Urothelium cell line (cell line): ENCODE results near the gene HEYL.
"Not testable (repeated sequence)": the region's sequence is repeated elsewhere in the genome, so short reads cannot be mapped to it uniquely, and the experiment has no call there.

Experiments used
- DNase-seq: peaks from one replicate; pipeline ENCODE4 v3.0.0; 2011; ENCODE audit warnings: low spot score, mixed read lengths
- FAIRE-seq: peaks from 2 replicates; lab custom pipeline; 2011; peaks lifted over from hg19 to GRCh38; lab: Jason Lieb, UNC

HEYL gene

DNA sequence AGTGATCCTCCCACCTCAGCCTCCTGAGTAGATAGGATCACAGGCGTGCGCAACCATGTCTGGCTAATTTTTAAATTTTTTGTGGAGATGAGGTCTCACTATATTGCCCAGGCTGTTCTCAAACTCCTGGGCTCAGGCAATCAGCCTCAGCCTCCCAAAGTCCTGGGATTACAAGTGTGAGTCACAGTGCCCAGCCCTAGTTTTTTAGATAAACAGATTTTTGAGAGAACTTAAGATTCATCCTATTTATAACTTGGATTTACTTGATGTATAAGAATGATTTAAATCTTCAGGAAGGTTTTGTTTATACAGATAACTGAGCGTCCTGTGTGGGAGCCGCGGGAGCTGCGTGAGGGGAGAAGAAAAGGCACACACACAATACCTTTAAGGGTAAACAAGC is 26.2 kb downstream of the HEYL start:
- FAIRE-seq (no peak), DNase-seq (no peak)

DNA sequence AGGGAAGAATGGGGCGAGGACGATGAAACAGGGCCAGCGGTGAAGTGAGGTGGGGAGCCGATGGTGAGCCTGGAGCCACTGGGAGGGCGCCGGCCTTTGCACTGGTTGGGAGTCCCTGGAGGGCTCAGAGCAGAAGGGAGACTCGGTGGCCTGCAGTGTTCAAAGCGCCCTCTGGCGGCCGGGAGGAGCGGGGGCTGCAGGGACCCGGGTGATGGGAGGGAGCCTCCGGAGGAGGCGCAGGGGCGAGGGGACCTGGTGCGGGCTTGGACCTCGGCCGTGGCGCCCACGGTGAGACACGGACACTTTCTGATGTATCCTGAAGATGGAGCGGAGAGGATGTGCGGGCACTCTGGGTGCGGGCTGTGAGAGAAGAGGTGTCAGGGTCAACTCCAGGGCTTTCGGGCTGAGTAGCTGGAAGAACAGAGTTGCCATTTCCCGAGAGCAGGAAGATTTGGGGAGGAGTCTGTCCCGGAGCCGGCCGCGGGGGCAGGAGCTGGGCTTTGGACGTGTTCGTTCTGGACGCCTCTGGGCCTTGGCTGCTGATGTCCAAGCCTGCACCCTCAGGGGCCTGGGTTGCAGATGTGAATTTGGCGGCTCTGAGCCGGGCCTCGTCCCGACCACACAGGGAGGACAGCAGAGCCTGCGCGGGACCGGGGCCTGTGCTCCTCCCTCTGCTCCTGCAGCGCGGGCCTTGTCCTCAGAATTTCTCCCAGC is 29.7 kb downstream of the HEYL start:
- DNase-seq (peak; percentile 86), FAIRE-seq (no peak)

DNA sequence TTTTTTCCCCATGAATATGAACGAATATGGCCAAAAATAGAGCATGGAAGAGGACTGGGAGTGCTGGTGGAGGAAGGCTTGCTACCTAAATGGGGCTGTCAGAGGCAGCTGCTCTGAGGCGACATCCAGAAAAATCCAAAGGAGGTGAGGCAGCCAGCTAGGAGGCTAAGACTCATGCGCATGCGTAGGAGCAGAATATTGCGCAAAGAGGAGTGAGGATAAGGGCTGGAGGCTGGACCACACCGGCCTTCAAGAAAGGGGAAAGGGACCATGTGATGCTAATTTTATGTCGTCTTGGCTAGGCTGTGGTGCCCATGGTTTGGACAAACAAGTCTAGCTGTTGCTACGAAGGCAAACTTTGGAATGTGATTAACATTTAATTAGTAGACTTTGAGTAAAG is 30.5 kb downstream of the HEYL start:
- FAIRE-seq (no peak), DNase-seq (peak; percentile 1)

DNA sequence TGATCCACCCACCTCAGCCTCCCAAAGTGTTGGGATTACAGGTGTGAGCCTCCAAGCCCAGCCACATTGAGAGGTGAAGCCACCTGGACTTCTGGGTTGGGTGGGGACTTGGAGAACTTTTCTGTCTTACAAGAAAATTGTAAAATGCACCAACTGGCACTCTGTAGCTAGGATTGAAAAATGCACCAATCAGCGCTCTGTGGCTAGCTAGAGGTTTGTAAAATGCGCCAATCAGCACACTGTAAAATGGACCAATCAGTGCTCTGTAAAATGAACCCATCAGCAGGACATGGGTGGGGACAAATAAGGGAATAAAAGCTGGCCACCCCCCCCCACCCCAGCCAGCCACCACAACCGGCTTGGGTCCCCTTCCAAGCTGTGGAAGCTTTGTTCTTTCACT is 35.8 kb downstream of the HEYL start:
- not testable (repeated sequence) for DNase-seq, FAIRE-seq

DNA sequence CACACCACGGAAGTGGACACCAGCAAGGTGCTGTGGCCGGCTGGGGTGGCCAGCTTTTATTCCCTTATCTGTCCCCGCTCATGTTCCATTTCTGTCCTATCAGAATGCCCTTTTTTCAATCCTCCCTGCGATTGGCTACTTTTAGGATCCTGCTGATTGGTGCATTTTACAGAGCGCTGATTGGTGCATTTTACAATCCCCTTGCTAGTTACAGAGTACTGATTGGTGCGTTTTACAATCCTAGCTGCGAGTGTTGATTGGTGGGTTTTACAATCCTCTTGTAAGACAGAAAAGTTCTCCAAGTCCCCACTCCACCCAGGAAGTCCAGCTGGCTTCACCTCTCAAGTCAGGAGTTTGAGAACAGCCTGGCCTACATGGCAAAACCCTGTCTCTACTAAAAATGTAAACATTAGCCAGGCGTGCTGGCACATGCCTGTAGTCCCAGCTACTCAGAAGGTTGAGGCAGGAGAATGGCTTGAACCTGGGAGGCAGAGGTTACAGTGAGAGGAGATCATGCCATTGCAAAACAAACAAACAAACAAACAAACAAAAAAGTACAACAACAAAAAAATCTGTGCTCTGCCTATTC is 37.7 kb downstream of the HEYL start:
- not testable (repeated sequence) for DNase-seq, FAIRE-seq

DNA sequence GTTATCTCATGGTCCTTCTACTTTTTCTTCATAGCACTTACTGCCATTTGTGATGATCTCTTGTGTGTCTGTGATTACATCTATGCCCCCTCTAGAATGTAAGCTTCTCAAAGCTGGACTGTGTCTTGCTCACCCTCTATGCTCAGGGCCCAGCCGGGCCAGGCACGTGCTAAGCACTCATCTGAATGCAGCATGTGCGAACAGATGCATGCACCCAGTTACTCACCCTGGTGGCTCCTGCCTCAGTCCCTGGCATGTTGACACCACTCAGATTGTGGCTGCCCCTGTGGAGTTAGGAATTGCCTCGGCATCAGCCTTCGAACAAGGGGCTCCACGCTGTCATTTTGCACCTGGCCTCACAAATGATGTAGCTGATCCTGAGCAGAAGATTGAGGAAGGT is 43.3 kb downstream of the HEYL start:
- FAIRE-seq (no peak), DNase-seq (no peak)

DNA sequence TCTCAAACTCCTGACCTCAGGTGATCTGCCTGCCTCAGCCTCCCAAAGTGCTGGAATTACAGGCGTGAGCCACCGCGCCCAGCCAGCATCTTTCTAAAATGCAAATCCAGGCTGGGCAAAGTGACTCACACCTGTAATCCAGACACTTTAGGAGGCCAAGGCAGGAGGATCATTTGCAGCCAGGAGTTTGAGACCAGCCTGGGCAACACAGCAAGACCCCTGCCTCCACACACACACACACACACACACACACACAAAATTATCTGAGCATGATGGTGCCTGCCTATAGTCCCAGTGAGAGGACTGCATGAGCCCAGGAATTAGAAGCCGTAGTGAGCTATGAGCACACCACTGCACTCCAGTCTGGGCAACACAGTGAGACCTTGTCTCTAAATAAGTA is 46.1 kb downstream of the HEYL start:
- DNase-seq (no peak), FAIRE-seq (no peak)

DNA sequence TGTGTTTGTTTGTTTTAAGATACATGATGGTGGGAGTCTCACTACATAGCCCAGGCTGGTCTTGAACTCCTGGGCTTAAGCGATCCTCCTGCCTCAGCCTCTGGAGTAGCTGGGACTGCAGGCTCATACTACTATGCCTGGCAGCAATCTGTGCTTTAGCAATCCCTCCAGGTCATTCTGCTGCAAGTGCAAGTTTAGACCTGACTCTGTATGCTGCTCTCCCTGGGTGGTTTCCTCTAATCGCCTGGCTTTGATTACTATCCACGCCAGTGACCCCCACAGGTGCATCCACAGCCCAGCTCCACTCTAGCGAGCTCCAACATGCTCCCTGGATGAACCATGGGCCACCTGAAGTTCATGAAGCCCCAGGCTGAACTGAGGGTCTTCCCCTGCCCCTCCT is 47.4 kb downstream of the HEYL start:
- DNase-seq, result no peak
- no peak for FAIRE-seq

DNA sequence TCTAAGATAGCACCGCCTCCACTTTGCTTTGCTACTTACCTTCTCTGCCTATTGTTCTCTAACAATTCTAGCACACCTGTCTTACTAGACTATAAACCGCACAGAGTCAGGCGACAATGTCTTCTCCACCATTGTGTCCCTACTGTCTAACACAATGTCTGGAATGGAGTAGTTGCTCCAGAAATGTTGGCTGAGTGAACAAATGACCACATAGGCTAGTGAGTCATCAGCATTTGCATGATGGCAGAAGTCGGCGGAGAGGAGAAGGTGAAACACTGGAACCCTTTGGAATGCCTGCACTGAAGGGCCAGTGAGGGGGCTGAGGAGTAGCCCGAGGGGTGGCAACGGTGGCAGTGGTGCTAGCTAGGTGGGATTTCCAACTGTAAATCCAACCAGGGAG is 48.9 kb downstream of the HEYL start:
- FAIRE-seq (no peak), DNase-seq (peak; percentile 45)

DNA sequence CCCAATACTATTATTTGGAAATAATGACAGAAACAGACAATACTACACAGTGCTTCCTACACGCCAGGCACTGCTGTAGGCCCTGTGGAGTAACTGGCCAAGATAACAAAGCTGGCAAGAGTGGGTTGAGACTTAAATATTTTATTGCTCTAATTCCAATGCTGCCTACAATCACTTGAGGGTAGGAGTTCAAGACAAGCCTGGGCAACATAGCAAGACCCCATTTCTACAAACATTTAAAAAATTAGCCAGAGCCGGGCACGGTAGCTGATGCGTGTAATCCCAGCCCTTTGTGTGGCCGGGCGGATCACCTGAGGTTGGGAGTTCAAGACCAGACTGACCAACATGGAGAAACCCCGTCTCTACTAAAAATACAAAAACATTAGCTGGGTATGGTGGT is 53.5 kb downstream of the HEYL start:
- DNase-seq (no peak), FAIRE-seq (no peak)

DNA sequence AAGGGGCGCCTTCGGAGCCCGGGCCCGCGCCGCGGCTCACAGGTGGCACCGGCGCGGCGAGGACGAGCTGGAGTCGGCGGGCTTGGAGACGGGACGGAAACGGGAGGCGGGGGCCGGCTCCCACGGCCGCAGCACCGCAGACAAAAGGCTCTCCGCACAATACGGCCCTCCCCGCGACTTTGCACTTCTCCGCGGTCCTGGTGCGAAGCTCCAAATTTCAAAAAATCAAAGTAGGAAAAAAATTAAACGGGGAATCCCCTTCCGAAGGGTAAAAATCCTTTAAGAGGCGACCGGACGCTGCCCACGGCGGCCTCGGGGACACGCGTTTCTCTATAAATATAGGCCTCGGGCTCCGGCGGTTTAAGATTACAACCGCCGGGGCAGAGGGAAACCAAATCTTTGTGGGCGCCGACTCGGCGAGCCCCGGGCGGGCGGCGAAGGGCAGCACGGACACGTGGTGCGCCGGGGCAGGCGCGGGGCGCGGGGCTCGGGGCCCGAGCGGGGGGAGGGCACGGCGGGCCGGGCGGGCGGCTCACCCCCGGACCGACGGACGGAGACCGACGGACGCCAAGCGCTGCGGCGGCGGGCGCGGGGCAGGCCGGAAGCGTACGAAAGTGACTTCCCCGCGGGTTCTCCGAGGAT is 63.3 kb downstream of the HEYL start:
- peak; percentile 31 for DNase-seq
- no peak for FAIRE-seq

DNA sequence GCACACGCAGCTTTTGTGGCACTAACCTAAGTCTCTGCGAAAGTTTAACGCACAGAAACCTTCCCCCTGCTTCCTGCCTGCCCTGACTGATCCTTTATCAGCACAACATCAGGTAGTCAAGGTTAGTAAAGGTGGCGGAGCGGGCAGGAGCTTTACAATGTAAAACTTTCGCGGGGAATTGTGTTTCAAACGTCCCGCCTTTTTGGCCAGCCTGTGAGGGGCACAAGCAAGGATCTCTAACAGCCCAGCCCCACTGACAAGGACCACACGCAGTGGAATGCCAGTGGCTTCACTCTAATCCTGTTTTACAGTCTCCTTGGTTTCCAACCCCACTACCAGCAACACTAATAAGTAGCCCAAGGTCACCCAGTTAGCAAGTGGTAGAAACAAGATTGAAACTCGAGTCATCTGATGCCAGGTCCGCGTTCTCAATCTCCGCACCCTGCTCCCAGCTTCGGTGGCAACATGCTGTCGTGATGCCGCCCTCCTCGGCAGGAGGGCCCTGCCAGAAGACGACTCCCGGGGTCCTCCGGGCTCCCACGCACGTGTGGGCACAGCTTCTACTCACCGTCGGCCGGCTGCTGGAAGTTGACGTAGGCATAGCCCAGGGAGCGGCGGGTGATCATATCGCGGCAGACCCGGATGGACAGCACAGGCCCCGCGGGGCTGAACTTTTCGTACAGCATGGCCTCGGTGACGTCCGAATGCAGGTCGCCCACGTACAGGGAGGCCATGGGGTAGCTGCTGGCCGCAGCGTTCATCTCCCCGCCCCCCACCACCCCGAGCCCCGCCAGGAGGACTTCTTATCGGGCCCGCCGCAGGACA is 64.0 kb downstream of the HEYL start:
- FAIRE-seq (no peak), DNase-seq (no peak)

DNA sequence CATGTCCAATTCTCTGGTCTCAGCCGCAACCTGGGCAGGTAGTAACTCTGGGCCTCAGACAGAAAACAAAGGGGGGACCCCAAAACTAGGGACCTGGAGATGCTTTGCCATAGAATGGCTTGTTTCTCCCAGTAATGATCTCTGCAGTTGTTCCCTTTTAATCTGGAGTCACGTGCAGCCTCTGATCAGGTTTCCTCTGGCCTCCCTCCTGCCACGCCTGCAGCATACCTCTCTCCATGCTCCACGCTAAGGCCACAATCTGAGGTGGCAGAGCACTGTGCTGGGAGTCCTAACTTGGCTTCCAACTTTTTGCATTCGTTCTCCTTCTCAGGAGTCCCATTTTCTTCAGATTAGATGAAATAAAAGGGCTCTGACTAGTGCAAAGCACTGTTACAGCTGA is 64.8 kb downstream of the HEYL start:
- FAIRE-seq (no peak), DNase-seq (peak; percentile 35)
